Heart left ventricle (tissue), 16 donors: ENCODE data around the gene WNT7A. TPM values are rescaled to one million over a fixed set of nuclear protein-coding genes. Genes with fewer than 3 reads are reported as not detected.

Source experiments
- ATAC-seq, 4 donors: fragments of 200-7000 bp; cut with Tn5 transposase; one replicate each; pipeline ENCODE4 v1.9.1; 2020 to 2022; ENCODE audit warnings: moderate library complexity in 4 of 4, mild to moderate bottlenecking in 3 of 4, moderate number of reproducible peaks in 1 of 4
- DNase-seq, 5 donors: peaks; one replicate each; pipeline ENCODE4 v3.0.0-alpha.2; 2020
- H3K27ac ChIP-seq, 12 donors: fragments of 200-600 bp; sonication (generic) in 4 of 12; one replicate each; pipeline versions ENCODE4 v1.5.0 to v1.8.0; 2016 to 2022; ENCODE audit warnings: mild to moderate bottlenecking in 2 of 12
- H3K27me3 ChIP-seq, 9 donors: fragments of 200-600 bp; sonication (generic) in 2 of 9; one replicate each; pipeline versions ENCODE4 v1.5.1 to v1.8.0; 2016 to 2022; ENCODE audit warnings: mild to moderate bottlenecking in 3 of 9
- H3K36me3 ChIP-seq, 9 donors: fragments of 200-600 bp; sonication (generic) in 2 of 9; one replicate each; pipeline versions ENCODE4 v1.5.0 to v1.8.0; 2018 to 2022; ENCODE audit warnings: mild to moderate bottlenecking in 2 of 9
- H3K4me1 ChIP-seq, 12 donors: fragments of 200-600 bp; sonication (generic) in 4 of 12; one replicate each; pipeline versions ENCODE4 v1.5.0 to v1.8.0; 2016 to 2022; ENCODE audit warnings: mild to moderate bottlenecking in 3 of 12
- H3K4me3 ChIP-seq, 12 donors: fragments of 200-600 bp; sonication (generic) in 4 of 12; one replicate each; pipeline versions ENCODE4 v1.5.0 to v1.8.0; 2017 to 2022; ENCODE audit warnings: mild to moderate bottlenecking in 9 of 12, moderate library complexity in 4 of 12
- H3K9me3 ChIP-seq, 12 donors: fragments of 200-600 bp; sonication (generic) in 4 of 12; one replicate each; pipeline versions ENCODE4 v1.5.0 to v1.8.0; 2016 to 2022; ENCODE audit warnings: mild to moderate bottlenecking in 1 of 12
- POLR2A ChIP-seq, 2 donors: fragments of 450-650 bp; IDR thresholded peaks; one replicate each; pipeline ENCODE4 v1.6.1; 2017; ENCODE audit warnings: antibody characterized with exemption in 2 of 2, mild to moderate bottlenecking in 2 of 2, moderate library complexity in 2 of 2
- WGBS, 4 donors: extraction: QIAGEN DNeasy Blood & Tissue Kit in 2 of 4; methylation state at CpG; one replicate each; pipeline versions ENCODE4 v1.1.5 to v1.1.7; 2013 to 2018; 5-methylcytosine and 5-hydroxymethylcytosine counted together
- intact Hi-C, 10 donors: fragments of 100-400 bp; cut with DNase I; formaldehyde crosslinking; loops; one replicate each; pipeline versions ENCODE4 v1.11.1 to v1.14.2; 2022
- polyA plus RNA-seq, 2 donors: library from polyadenylated mRNA; stranded (reverse); fragments of 200-250 nt; gene quantifications; one replicate each; pipeline ENCODE4 v1.2.3, GENCODE V29; 2013
- total RNA-seq, 9 donors: library from RNA; depleted of rRNA in 2 of 9; stranded (reverse); fragments of >200 nt in 2 of 9; fragmentation: NEBNext Ultra II Directional in 3 of 9; extraction: Animal tissue kit (Norgen Biotek cat#: 25700) in 3 of 9; gene quantifications; one replicate each; pipeline versions ENCODE4 v1.1.0 to v1.2.4, GENCODE V29; 2016 to 2023
- TF ChIP-seq, protein P1 (sequence below), 12 donors: fragments of 200-600 bp; sonication (generic) in 4 of 12; IDR thresholded peaks; one replicate each; pipeline versions ENCODE4 v1.5.0 to v1.8.0; 2018 to 2022; ENCODE audit warnings: antibody characterized with exemption in 12 of 12, mild to moderate bottlenecking in 5 of 12
- donor health status: ischemic (EF 13 %, LVEDD 7.1; RV severe dilation, severe dysfunction).
- donor health status: healthy with polysubstance abuse.
- donor health status: DM: no; HTN: yes; CAD: no.
- donor health status: DM: no; HTN: no; CAD: no.
- donor health status: ischemic (EF 25% LVEDD 6.9; RV normal size, moderate dysfunction).
- donor health status: ischemic (EF 25% LVEDD 5.7; RV mildly dilated, moderate dysfunction).
- donor health status: healthy.
- donor health status: DM: yes; HTN: yes; CAD: no.
- donor health status: ischemic (EF 35%, LVEDD 5.7; RV mildly dilated, moderate dysfunction).
- donor health status: nonischemic (EF 11% LVEDD 7.7; RV severe dilation, severe dysfunction).
- donor health status: DM: yes; HTN: yes; CAD: no.
- donor health status: PGD.
- donor health status: ischemic (EF 29% LVEDD 5.4; RV normal size, mild dysfunction).
- donor health status: nonischemic (EF 23%, LVEDD 6.1; RV moderate dilation, normal function).

Gene WNT7A
- total and polyA plus RNA-seq, 11 donors: not detected

DNA sequence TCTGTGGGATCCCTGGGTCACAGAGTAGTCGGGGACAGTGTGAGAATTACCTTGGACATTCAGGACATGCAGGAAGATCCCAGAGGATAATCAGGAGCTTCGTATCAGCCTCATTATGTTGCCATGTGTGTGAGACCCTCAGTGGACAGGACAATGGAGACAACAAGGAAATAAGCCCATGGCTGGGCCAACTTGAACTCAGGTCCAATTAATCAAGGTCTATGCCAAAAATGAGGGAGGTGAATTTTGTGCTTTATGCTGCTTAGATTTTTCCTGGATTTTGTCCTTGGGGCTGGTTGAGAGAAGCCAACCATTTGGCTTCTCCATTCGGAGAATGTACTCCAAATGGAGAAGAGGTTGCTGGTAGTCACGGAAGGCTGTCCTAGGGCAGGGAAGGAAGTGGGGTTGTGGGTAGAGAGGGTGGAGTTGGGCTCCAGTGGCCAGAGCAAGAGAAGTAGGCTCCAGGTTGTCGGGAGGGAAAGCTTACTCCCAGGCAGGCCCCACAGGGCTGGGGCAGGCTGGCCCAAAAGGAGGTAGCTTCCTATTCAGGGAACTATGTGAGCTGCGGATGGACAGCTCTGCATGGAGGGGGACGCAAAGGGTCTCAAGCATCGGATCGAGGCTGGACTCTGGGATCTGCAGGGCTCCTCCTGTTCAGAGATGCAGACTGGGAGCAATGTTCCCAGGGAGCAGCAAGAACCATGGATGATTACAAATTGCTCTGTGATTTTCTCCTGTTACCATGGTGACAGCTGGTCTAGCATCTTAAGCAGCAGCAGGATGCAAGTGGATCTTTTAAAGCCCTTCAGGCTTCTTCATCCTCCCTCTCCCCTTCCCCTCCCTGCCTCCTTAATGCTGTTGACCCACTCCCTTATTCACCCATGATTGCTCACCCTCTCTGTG is 91.1 kb downstream of the WNT7A start:
- no peaks in the 10 kb centered on the region for H3K4me1 ChIP-seq
- intact Hi-C loops: no loop called here
- H3K36me3 ChIP-seq: no peaks in the 10 kb centered on the region
- H3K27ac ChIP-seq: no peak overlapping the region
- no peaks in the 10 kb centered on the region for H3K9me3 ChIP-seq
- H3K27me3 ChIP-seq: peaks cover 4 to 66% (median 15%) of the 10 kb centered on the region in 9 donors
- DNase-seq: no peak
- WGBS, 4 donors: 64 to 86% (median 77%) methylated on average over 9 of the region's 9 CpGs
- no peak overlapping the region for H3K4me3 ChIP-seq
- TF ChIP-seq, protein P1, sequence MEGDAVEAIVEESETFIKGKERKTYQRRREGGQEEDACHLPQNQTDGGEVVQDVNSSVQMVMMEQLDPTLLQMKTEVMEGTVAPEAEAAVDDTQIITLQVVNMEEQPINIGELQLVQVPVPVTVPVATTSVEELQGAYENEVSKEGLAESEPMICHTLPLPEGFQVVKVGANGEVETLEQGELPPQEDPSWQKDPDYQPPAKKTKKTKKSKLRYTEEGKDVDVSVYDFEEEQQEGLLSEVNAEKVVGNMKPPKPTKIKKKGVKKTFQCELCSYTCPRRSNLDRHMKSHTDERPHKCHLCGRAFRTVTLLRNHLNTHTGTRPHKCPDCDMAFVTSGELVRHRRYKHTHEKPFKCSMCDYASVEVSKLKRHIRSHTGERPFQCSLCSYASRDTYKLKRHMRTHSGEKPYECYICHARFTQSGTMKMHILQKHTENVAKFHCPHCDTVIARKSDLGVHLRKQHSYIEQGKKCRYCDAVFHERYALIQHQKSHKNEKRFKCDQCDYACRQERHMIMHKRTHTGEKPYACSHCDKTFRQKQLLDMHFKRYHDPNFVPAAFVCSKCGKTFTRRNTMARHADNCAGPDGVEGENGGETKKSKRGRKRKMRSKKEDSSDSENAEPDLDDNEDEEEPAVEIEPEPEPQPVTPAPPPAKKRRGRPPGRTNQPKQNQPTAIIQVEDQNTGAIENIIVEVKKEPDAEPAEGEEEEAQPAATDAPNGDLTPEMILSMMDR (IDR thresholded peaks at IDR 0.05): no peak
- TF ChIP-seq POLR2A (IDR thresholded peaks at IDR 0.05): no peak
- no peak for ATAC-seq

DNA sequence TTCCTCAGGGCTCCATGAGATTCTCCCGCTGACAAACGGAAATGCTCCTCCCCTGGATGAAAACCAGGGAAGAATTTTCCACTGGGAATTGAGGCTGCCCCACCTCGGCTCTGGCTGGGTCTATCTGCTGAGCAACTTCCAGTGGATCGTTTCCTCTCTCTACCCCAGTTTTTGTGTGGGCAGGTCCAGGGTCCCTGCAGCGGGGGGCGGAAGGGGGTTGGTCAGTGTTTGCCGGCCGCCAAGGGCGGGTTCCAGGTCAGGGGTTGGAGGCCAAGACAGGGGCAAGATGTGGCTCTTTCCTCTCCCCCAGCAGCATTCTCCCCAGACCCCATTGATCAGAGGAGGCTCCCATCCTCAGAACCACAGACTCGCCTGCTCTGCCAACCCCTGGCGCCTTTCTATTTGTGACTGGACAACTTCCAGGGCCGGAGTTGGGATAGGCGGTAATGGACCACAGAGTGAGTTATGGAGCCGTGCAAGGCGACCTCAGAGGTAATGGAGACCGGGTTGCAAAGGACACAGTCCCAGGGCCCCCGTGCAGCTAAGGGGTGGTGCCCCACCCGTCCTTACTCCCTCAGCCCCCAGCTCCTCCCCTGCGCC is 92.2 kb downstream of the WNT7A start:
- peak in 1 of 5 donors; percentile 57 for DNase-seq
- 49 to 54% (median 50%) methylated on average over 14 to 19 of the region's 19 CpGs for WGBS, 4 donors
- no peak for ATAC-seq
- H3K4me3 ChIP-seq: no peak overlapping the region
- H3K27ac ChIP-seq: no peak overlapping the region
- H3K36me3 ChIP-seq: no peaks in the 10 kb centered on the region
- TF ChIP-seq POLR2A (IDR thresholded peaks at IDR 0.05): no peak
- TF ChIP-seq, protein P1 (IDR thresholded peaks at IDR 0.05): no peak
- peaks cover 0 to 64% (median 6%) of the 10 kb centered on the region in 9 donors for H3K27me3 ChIP-seq
- peaks cover 0 to 4% (median 0%) of the 10 kb centered on the region in 12 donors for H3K4me1 ChIP-seq
- intact Hi-C loops: no loop called here
- H3K9me3 ChIP-seq: no peaks in the 10 kb centered on the region

DNA sequence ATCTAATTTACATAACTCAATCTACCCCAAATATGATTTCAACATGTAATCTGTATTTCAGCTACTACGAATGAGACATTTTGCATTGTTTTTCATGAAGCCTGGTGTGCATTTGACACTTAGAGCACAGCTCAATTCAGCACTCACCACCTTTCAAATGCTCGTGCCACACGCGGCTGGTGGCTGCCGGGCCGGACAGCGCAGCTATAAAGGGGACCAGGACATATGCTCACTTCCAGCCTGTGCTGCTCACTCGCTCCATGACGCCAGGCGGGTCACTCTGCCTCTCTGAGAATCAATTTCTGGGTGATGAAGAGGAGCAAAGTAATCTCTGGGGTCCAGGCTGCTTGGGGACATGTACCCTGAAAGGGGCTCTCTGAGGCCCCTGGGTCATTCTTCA is 93.1 kb downstream of the WNT7A start:
- peaks cover 0 to 12% (median 0%) of the 10 kb centered on the region in 12 donors for H3K4me1 ChIP-seq
- no peaks in the 10 kb centered on the region for H3K36me3 ChIP-seq
- DNase-seq (peak in 1 of 5 donors; percentile 20), ATAC-seq (no peak)
- intact Hi-C loops: no loop called here
- peaks cover 0 to 62% (median 8%) of the 10 kb centered on the region in 9 donors for H3K27me3 ChIP-seq
- H3K4me3 ChIP-seq: no peak overlapping the region
- 71 to 77% (median 74%) methylated on average over 10 of the region's 10 CpGs for WGBS, 4 donors
- no peaks in the 10 kb centered on the region for H3K9me3 ChIP-seq
- H3K27ac ChIP-seq: no peak overlapping the region
- TF ChIP-seq, protein P1 (IDR thresholded peaks at IDR 0.05): no peak
- TF ChIP-seq POLR2A (IDR thresholded peaks at IDR 0.05): no peak

DNA sequence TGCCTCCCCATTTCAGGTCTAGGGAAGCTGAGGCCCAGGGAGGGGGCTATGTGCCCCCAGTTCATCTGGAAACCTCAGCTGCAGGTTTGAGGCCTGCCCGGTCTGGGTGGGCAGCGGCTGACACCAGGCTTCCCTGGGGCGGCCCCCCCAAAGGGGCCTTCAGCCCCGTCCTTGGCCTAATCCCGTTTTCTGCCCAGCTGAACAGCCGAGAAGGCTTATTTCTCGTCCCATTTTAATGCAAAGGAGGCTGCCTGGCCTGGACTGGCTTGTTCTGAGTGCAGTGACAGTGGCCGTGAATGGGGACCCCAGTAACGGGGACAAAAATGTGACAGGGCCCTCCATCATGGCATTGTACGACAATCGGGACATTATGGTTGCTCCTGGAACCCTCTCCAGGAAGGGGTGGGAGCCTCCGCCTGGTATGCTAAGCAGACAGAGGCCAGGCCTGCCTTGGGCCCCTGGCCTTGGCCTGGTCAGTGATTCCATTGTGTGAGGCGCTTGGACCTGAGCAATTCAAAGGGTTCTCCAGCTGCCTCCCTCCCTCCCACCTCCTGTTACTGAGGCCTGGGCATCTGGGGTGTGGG is 93.9 kb downstream of the WNT7A start:
- Histone ChIP-seq H3K4me1 (peaks cover 0 to 12% (median 0%) of the 10 kb centered on the region in 12 donors), H3K27ac (no peak overlapping the region), H3K4me3 (no peak overlapping the region), H3K27me3 (peaks cover 0 to 56% (median 9%) of the 10 kb centered on the region in 9 donors), H3K36me3 (no peaks in the 10 kb centered on the region), H3K9me3 (no peaks in the 10 kb centered on the region)
- ATAC-seq (no peak), DNase-seq (peak in 1 of 5 donors; percentile 29)
- WGBS, 4 donors: 88 to 96% (median 91%) methylated on average over 11 to 13 of the region's 13 CpGs
- intact Hi-C loops: no loop called here
- TF ChIP-seq POLR2A (IDR thresholded peaks at IDR 0.05): no peak
- TF ChIP-seq, protein P1 (IDR thresholded peaks at IDR 0.05): no peak
